Tibial artery (tissue), 4 donors: ENCODE data around the gene OARD1.

Source experiments
- DNase-seq, 2 donors: peaks; one replicate each; pipeline ENCODE4 v3.0.0-alpha.2; 2019
- H3K27ac ChIP-seq, 2 donors: fragments of 200-600 bp; sonication (generic) in 1 of 2; 1 replicate in 1 of 2; 2 replicates in 1 of 2; pipeline ENCODE4 v1.5.1; 2018 to 2019; ENCODE audit warnings: mild to moderate bottlenecking in 1 of 2
- H3K27me3 ChIP-seq, 2 donors: fragments of 200-600 bp; sonication (generic) in 1 of 2; one replicate each; pipeline versions ENCODE4 v1.5.1 to v1.6.0; 2016 to 2019
- H3K36me3 ChIP-seq, 3 donors: fragments of 200-600 bp; sonication (generic) in 2 of 3; one replicate each; pipeline ENCODE4 v1.5.1; 2016 to 2019; ENCODE audit warnings: mild to moderate bottlenecking in 2 of 3
- H3K4me1 ChIP-seq, 4 donors: fragments of 200-600 bp; sonication (generic) in 2 of 4; 1 replicate in 3 of 4; 2 replicates in 1 of 4; pipeline ENCODE4 v1.5.1; 2016 to 2019
- H3K4me3 ChIP-seq, 2 donors: fragments of 200-600 bp; sonication (generic) in 1 of 2; 1 replicate in 1 of 2; 2 replicates in 1 of 2; pipeline ENCODE4 v1.5.1; 2018 to 2019; ENCODE audit warnings: mild to moderate bottlenecking in 2 of 2
- H3K9me3 ChIP-seq, 3 donors: fragments of 200-600 bp; sonication (generic) in 1 of 3; one replicate each; pipeline ENCODE4 v1.5.1; 2016 to 2019
- intact Hi-C: fragments of 100-400 bp; cut with DNase I; formaldehyde crosslinking; loops from one replicate; pipeline ENCODE4 v1.15.0; 2023; ENCODE audit warnings: low total_unique reads
- TF ChIP-seq, protein P1 (sequence below), 2 experiments: fragments of 200-600 bp in 1 of 2; fragments of 450-650 bp in 1 of 2; IDR thresholded peaks; one replicate each; pipeline ENCODE4 v1.5.1; 2017 to 2019; ENCODE audit warnings: antibody characterized with exemption in 2 of 2, mild to moderate bottlenecking in 1 of 2, moderate library complexity in 1 of 2

OARD1 gene

DNA sequence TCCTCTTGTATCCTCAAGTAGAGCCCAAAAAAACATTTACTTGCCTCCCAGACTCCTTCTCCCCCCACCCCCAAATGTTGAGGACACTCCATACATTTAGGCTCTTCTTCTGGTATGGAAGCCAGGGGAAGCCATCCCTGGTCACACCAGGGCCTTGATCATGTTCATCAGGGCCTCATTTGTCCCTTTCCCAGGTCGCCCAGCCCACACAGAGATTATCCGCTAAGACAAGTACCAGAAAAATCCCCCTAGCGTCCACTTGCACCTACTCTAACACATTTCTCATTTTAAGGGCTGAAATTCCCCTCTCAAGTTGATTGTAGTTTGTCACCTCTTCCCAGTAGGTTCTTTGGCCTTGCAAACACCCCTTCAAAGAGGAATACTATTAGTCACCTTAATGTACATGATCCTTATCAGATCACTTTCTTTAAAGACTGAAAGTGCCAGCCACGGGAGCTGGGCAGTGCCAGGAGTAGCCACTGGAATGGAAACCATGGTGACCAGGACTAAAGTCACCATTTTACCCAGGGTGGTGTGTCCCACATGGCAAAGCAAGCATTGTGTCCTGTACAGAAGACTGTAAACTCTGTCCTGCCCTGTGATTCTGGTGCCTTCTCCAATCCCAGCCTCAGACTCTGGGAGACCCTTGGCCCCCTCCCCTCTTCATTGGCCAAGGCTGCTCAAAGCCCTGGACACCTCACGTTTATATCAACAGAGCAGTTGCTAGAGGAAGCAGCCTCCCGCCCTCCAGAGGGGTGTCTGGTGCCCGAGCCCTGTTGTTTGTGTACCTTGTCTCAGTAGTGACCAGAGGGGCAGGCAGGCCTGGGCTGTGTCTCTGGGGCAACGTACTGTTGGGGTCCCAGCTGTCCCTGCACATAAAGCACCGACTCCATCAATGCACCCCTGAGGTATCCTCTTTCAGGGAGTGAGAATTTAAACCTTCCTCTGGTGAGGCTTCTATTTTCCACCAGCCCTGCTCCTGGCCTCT lies 24.1 kb downstream of the OARD1 start:
- Histone ChIP-seq H3K27me3 (no peaks in the 10 kb centered on the region), H3K27ac (no peak overlapping the region), H3K4me1 (no peaks in the 10 kb centered on the region), H3K9me3 (no peaks in the 10 kb centered on the region), H3K36me3 (peaks cover 0 to 13% (median 0%) of the 10 kb centered on the region in 3 donors), H3K4me3 (no peak overlapping the region)
- intact Hi-C loops, result loop anchor here (10.0 kb wide), 1 partner anchor 1063 kb away; no protein-coding TSS in a partner anchor
- no peak for DNase-seq
- TF ChIP-seq, protein P1, sequence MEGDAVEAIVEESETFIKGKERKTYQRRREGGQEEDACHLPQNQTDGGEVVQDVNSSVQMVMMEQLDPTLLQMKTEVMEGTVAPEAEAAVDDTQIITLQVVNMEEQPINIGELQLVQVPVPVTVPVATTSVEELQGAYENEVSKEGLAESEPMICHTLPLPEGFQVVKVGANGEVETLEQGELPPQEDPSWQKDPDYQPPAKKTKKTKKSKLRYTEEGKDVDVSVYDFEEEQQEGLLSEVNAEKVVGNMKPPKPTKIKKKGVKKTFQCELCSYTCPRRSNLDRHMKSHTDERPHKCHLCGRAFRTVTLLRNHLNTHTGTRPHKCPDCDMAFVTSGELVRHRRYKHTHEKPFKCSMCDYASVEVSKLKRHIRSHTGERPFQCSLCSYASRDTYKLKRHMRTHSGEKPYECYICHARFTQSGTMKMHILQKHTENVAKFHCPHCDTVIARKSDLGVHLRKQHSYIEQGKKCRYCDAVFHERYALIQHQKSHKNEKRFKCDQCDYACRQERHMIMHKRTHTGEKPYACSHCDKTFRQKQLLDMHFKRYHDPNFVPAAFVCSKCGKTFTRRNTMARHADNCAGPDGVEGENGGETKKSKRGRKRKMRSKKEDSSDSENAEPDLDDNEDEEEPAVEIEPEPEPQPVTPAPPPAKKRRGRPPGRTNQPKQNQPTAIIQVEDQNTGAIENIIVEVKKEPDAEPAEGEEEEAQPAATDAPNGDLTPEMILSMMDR (IDR thresholded peaks at IDR 0.05), result no peak

DNA sequence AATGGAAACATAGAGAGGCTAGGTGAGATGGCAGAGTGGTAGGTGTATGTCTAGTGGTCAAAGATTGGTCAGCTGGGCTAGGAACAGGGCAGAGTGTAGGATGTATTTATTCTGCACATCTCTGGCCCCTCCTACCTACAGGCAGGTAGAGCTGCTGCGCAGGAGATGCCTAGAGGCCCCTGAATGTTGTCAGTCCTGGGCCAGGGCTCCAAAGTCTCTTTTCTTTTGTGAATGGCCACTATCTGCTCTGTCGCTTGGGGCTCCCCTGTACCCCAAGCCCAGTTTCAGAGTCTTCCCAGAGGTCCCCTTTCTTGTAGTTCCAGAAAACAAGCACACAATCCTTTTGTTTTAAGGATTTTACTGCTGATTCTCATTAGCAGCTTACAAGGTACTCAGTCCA lies 24.9 kb downstream of the OARD1 start:
- TF ChIP-seq, protein P1 (IDR thresholded peaks at IDR 0.05), result no peak
- Histone ChIP-seq H3K27ac (no peak overlapping the region), H3K4me3 (no peak overlapping the region), H3K9me3 (no peaks in the 10 kb centered on the region), H3K36me3 (peaks cover 0 to 13% (median 0%) of the 10 kb centered on the region in 3 donors), H3K27me3 (no peaks in the 10 kb centered on the region), H3K4me1 (no peaks in the 10 kb centered on the region)
- intact Hi-C loops, result loop anchor here (10.0 kb wide), 1 partner anchor 1063 kb away; no protein-coding TSS in a partner anchor
- DNase-seq, result no peak

DNA sequence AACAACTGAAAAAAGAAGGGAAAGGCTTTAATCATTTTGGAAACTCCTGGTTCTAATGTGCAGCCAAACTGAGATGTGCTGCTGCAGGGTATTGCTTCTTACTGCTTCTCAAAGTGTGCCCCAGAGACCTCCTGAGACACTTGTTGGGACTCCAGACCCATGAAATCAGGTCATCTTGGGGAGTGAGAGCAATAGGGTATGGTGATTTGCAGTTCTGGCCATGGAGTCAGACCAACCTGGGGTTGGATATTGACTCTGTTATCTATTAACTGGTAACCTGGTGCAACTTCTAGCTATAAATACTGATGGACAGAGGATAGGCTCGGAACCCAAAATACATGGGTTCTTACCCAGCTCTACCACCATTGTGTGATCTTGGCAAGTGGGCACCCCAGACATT lies 26.1 kb downstream of the OARD1 start:
- H3K27me3 ChIP-seq, result no peaks in the 10 kb centered on the region
- TF ChIP-seq, protein P1 (IDR thresholded peaks at IDR 0.05), result no peak
- no peak overlapping the region for H3K4me3 ChIP-seq
- peaks cover 0 to 7% (median 0%) of the 10 kb centered on the region in 3 donors for H3K36me3 ChIP-seq
- H3K9me3 ChIP-seq, result no peaks in the 10 kb centered on the region
- no peak for DNase-seq
- intact Hi-C loops, result loop anchor here (10.0 kb wide), 1 partner anchor 1061 kb away; no protein-coding TSS in a partner anchor
- H3K27ac ChIP-seq, result no peak overlapping the region
- no peaks in the 10 kb centered on the region for H3K4me1 ChIP-seq

DNA sequence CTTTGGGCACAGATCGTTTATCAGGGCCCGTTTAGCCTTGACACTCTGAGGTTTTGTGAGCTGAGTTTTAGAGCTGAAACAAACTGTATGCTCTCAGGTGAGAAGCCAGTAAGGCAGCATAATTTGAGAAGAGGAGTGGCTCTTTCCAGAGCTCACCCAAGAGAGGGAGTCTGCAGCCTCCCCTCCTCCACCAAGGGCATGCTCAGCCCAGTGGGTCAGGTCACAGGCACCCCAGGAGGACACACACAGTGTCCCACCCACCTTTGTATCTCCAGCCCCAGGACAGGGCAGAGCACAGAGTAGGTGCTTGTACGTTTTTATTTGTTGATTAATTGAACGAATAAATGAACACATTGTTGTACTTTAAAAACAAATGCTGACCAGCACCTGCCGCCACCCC lies 26.5 kb downstream of the OARD1 start:
- TF ChIP-seq, protein P1 (IDR thresholded peaks at IDR 0.05), result no peak
- Histone ChIP-seq H3K27me3 (no peaks in the 10 kb centered on the region), H3K9me3 (no peaks in the 10 kb centered on the region), H3K27ac (no peak overlapping the region), H3K4me1 (no peaks in the 10 kb centered on the region), H3K36me3 (peaks cover 0 to 5% (median 0%) of the 10 kb centered on the region in 3 donors), H3K4me3 (no peak overlapping the region)
- no peak for DNase-seq
- intact Hi-C loops, result loop anchor here (10.0 kb wide), 1 partner anchor 1061 kb away; no protein-coding TSS in a partner anchor

DNA sequence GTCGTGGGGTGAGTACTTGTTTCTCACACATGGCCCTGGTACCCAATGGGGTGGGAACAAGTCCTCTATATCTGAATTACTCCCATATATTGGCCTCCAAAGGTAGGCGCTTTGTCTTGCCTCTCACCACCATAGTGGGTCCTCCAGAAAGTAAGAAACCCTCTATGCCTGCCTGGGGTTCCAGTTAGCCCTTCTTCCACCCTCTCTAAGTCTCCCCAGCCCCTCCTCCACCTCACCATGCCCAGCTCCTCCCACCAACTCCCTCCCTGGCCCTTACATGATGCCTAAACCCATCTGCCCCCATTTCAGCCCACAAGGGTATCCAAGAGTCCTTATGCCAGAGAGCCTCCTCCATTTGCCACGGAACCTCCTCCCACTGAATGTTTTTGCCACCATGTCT lies 29.0 kb downstream of the OARD1 start:
- intact Hi-C loops, result loop anchor here (10.0 kb wide), 1 partner anchor 1058 kb away; no protein-coding TSS in a partner anchor
- Histone ChIP-seq H3K4me3 (no peak overlapping the region), H3K9me3 (no peaks in the 10 kb centered on the region), H3K36me3 (no peaks in the 10 kb centered on the region), H3K27me3 (no peaks in the 10 kb centered on the region), H3K27ac (no peak overlapping the region), H3K4me1 (no peaks in the 10 kb centered on the region)
- no peak for DNase-seq
- TF ChIP-seq, protein P1 (IDR thresholded peaks at IDR 0.05), result no peak
